ENCODE results near the gene HLCS.

- no peak for TF ChIP-seq CTCF (IDR thresholded peaks at IDR 0.05)
- no peak for TF ChIP-seq ELF1 (IDR thresholded peaks at IDR 0.05)
- TF ChIP-seq TAF1 (IDR thresholded peaks at IDR 0.05; ENCODE audit: borderline replicate concordance, low read depth, low read length) = no peak
- TF ChIP-seq USF1 (IDR thresholded peaks at IDR 0.05; ENCODE audit: borderline replicate concordance, low read depth) = no peak
- no peak for TF ChIP-seq FOXM1 (IDR thresholded peaks at IDR 0.05; ENCODE audit: low read depth)
- no peak for TF ChIP-seq YY1 (IDR thresholded peaks at IDR 0.05; ENCODE audit: low read depth)
- no peak for TF ChIP-seq CHD2 (IDR thresholded peaks at IDR 0.05; ENCODE audit: low read length, partially characterized antibody)
- TF ChIP-seq ZBTB33 (IDR thresholded peaks at IDR 0.05; ENCODE audit: borderline replicate concordance, low read depth) = no peak
- no peak for TF ChIP-seq TCF12 (IDR thresholded peaks at IDR 0.05)
- TF ChIP-seq RAD21 (IDR thresholded peaks at IDR 0.05; ENCODE audit: low read length) = no peak
- TF ChIP-seq GABPA (IDR thresholded peaks at IDR 0.05; ENCODE audit: low read depth) = no peak
- TF ChIP-seq POLR2AphosphoS5 (IDR thresholded peaks at IDR 0.05; ENCODE audit: low read depth, low read length) = no peak
These were observed 160.4 kb downstream of the HLCS start for GRCh38 chr21:36806103-36806502.
